Esophagus (tissue), 2 donors: Measurements from ENCODE around the gene PRICKLE2. TPM values are rescaled to one million over a fixed set of nuclear protein-coding genes. Genes with fewer than 3 reads are reported as not detected.
A peak's percentile ranks its signal among the peaks of the same experiment; 100 is the strongest.

ENCODE experiments used
- H3K27ac ChIP-seq, 2 donors: one replicate each; pipeline ENCODE4 v1.5.1; 2013; ENCODE audit warnings: low read depth in 2 of 2, mild to moderate bottlenecking in 2 of 2, inconsistent platforms in 1 of 2, low read length in 1 of 2, moderate library complexity in 1 of 2
- H3K27me3 ChIP-seq, 2 donors: one replicate each; pipeline ENCODE4 v1.6.1; 2013; ENCODE audit warnings: low read length in 2 of 2, control low read depth in 1 of 2, mild to moderate bottlenecking in 1 of 2; ENCODE audit not compliant: insufficient read depth in 2 of 2, control insufficient read depth in 1 of 2
- H3K36me3 ChIP-seq, 2 donors: one replicate each; pipeline ENCODE4 v1.6.1; 2013; ENCODE audit warnings: low read length in 1 of 2; ENCODE audit not compliant: control insufficient read depth in 2 of 2, insufficient read depth in 2 of 2
- H3K4me1 ChIP-seq, 2 donors: one replicate each; pipeline ENCODE4 v1.6.1; 2013; ENCODE audit warnings: low read length in 1 of 2; ENCODE audit not compliant: control insufficient read depth in 2 of 2, insufficient read depth in 2 of 2
- H3K4me3 ChIP-seq, 2 donors: one replicate each; pipeline ENCODE4 v1.5.1; 2013; ENCODE audit warnings: low read length in 2 of 2, mild to moderate bottlenecking in 2 of 2, low read depth in 1 of 2, moderate library complexity in 1 of 2
- H3K9me3 ChIP-seq, 2 donors: one replicate each; pipeline ENCODE4 v1.6.1; 2013; ENCODE audit warnings: mild to moderate bottlenecking in 2 of 2, low read depth in 1 of 2, low read length in 1 of 2, moderate library complexity in 1 of 2; ENCODE audit not compliant: control insufficient read depth in 2 of 2, insufficient read depth in 1 of 2
- WGBS, 2 donors: extraction: QIAGEN DNeasy Blood & Tissue Kit; methylation state at CpG; one replicate each; pipeline ENCODE4 v1.1.7; 2013; 5-methylcytosine and 5-hydroxymethylcytosine counted together
- polyA plus RNA-seq, 2 donors: library from polyadenylated mRNA; stranded (reverse); fragments of 200-250 nt; gene quantifications; one replicate each; pipeline ENCODE4 v1.2.3, GENCODE V29; 2013
- donor health status: healthy with polysubstance abuse.
- donor health status: Bipolar disorder and iron deficiency.

Gene PRICKLE2
- polyA plus RNA-seq, 2 donors = 1.3 to 2.7 TPM

DNA sequence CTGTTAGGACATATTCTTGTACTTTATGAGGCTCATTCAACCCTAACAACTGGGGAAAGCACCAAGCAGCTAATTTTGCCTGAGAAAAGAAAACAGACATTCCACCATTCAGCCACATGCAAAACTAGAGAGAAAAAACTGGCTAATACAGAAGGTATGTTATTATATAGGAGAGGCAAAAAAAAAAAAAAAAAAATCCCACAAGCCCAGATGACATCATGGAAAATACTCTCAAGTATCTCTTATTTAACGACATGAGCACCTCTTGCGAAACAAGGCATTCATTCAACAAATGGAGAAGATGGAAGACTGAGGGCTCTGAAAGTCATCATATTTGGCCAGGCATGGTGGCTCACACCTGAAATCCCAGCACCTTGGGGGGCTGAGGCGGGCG lies 61.5 kb downstream of the PRICKLE2 start:
- Histone ChIP-seq H3K4me1 (peaks cover 0 to 5% of the 10 kb centered on the region in 2 donors), H3K9me3 (no peaks in the 10 kb centered on the region), H3K4me3 (no peak overlapping the region), H3K36me3 (no peaks in the 10 kb centered on the region), H3K27ac (peak overlapping the region; percentile 52 to 61), H3K27me3 (no peaks in the 10 kb centered on the region)
- WGBS, 2 donors = 52 to 66% methylated on average over 4 of the region's 4 CpGs

DNA sequence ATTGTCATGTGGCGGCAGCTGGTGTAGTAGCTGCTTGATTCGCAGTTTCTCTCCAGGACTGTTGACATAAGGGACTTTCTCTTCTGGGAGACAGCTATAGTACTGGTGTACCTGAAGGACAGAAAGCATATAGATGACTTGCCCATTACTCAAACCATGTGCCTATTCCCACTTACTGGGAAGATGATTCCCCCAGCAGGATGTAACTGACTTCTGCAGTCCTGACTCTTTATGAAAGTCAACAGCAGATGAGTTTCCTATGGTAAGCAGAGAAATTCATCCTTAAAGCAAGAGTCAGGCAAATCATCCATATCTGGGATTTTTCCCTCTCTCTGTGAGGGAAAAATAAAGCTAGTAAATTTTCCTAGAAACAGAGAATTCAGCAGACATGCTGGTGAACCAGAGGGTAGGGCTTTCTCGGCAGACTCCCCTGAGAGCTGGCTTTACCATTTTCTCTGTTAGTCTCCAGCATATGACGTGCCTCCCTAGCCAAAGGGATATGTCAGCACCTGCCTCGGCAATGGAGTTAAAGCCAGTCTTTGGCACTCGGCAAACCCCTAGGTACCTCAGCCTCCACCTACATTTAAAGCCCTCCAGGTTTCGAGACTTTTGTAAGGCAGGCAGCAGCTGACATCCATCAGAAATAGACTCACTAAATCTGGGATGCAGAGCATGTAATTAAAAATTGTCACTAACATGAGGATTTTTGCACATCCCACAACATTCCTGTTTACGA lies 62.1 kb downstream of the PRICKLE2 start:
- H3K9me3 ChIP-seq = no peaks in the 10 kb centered on the region
- 46 to 62% methylated on average over 8 of the region's 8 CpGs for WGBS, 2 donors
- no peaks in the 10 kb centered on the region for H3K27me3 ChIP-seq
- H3K4me1 ChIP-seq = peaks cover 0 to 5% of the 10 kb centered on the region in 2 donors
- peak overlapping the region in 1 of 2 donors; percentile 1 for H3K4me3 ChIP-seq
- H3K27ac ChIP-seq = peak overlapping the region; percentile 36 to 61
- no peaks in the 10 kb centered on the region for H3K36me3 ChIP-seq

DNA sequence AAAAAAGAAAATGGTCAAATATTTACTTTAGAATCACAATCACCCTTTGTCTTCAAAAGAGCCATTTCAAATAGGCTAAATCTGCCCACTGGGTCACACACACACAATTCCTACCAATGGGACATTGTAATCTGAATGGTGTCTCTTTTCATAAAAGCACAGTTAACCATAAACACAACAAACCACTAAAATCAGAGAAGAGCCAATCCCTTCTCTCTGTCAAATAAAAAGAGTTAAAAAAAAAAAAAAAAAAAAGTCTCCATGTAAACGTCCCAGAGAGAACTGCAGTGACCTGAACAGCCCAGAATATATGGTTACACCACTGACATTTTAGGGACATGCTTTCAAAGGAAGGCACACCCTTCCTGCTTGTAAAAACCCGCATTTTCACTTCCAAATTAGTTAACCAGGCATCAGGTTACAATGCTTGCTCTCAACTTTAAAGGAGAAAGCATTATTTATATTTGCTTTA lies 63.7 kb downstream of the PRICKLE2 start:
- H3K27ac ChIP-seq = no peak overlapping the region
- WGBS, 2 donors = 2 to 8% methylated on average over 2 of the region's 2 CpGs
- H3K27me3 ChIP-seq = no peaks in the 10 kb centered on the region
- no peaks in the 10 kb centered on the region for H3K9me3 ChIP-seq
- H3K4me1 ChIP-seq = peaks cover 0 to 10% of the 10 kb centered on the region in 2 donors
- no peaks in the 10 kb centered on the region for H3K36me3 ChIP-seq
- H3K4me3 ChIP-seq = no peak overlapping the region

DNA sequence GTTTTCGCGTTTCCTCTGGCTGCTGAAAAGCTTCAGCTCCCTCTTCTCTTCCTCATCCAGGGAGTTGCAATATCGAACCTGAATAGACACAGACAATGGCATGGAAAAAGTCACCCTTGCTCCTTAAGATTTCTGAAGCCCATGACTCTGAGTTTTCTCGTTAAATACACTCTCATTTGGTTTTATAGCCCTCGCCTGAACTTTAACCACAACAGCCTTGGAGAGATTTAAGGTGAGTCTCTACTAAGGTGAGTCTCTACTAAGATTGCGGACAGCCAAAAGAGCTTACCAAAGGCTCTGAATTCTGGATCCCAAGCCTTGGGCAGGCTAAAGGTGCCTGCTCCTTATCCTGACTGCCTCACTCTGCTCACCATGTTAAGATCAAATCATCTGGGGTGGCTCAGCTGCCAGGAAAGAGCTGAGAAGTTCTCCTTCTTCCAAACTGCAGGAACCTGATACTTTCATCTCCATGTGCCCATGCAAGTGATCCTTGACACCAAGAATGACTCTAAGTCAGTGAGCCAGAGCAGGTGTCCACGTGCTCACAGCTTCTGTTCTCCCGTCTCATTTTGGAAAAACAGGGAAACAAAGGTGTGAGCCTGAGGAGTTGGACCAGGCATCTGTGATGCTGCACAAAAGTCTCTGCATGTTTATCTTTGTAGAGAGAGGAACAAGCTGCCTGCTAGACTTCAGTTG lies 65.1 kb downstream of the PRICKLE2 start:
- Histone ChIP-seq H3K9me3 (no peaks in the 10 kb centered on the region), H3K27me3 (no peaks in the 10 kb centered on the region), H3K4me3 (no peak overlapping the region), H3K27ac (no peak overlapping the region), H3K36me3 (no peaks in the 10 kb centered on the region), H3K4me1 (peaks cover 0 to 10% of the 10 kb centered on the region in 2 donors)
- WGBS, 2 donors = 76 to 80% methylated on average over 8 of the region's 8 CpGs

DNA sequence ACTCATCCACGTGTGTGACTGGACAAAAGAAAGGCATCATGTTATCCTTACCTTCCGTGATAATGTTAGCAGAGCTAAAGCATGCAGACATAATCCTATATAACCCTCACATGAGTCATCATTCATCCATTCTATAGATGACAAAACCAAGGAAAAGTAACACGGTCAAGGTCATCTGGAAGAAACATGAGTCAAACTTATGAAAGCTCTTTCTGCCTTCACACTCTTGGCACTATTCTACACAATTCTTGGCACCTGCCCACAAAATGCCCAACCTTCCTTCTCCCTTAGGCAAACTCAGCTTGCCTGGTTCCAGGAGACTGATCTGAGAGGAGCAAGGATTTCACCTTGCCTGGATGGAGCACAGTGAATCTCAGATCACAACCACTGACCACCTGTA lies 66.9 kb downstream of the PRICKLE2 start:
- Histone ChIP-seq H3K27ac (peak overlapping the region in 1 of 2 donors; percentile 87), H3K4me3 (no peak overlapping the region), H3K4me1 (peaks cover 0 to 10% of the 10 kb centered on the region in 2 donors), H3K27me3 (no peaks in the 10 kb centered on the region), H3K9me3 (no peaks in the 10 kb centered on the region), H3K36me3 (no peaks in the 10 kb centered on the region)
- 41 to 42% methylated on average over 3 of the region's 3 CpGs for WGBS, 2 donors

DNA sequence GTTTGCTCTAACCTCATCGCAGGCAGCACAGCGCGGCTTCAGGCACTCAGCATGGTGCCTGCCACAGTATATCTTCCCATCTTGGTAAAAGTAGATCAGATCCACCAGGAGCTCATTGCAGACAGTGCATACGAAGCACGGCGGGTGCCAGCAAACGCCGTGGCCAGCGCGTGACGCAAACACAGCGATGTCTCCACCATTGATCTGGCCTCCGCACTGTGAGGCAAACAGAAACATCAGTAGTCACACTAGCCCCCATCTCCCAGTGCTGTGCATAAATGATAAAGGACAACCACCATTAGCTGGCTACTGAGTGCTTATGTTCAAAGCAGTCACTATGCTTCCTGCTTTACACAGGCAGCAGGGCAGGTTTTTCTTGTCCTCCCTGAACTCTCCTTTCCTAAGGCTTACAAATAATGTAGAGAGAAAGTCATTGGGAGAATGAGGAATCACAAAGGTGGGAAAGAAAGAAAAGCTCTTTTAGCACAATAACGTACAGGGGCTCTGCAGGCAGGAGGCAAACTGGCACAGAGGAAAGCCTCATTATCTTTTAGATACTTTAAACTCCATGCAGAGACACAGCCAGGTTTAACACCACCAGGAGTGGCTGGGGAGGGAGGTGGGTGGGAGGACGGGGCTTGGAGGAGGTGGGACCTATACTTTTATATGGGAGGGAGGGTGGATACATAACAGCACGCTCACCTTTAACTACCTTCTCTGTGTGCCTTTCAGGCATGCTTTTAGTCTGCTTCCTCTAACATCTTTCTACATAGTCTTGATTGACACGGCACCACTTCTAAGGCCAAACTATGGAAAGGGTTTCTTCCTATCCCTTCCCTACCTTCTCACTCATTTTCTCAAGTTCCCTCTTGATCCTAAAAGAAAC lies 67.9 kb downstream of the PRICKLE2 start:
- Histone ChIP-seq H3K4me3 (no peak overlapping the region), H3K4me1 (peaks cover 0 to 7% of the 10 kb centered on the region in 2 donors), H3K9me3 (no peaks in the 10 kb centered on the region), H3K36me3 (peaks cover 0 to 3% of the 10 kb centered on the region in 2 donors), H3K27me3 (no peaks in the 10 kb centered on the region), H3K27ac (peak overlapping the region; percentile 87 to 89)
- WGBS, 2 donors = 82% methylated on average over 17 of the region's 17 CpGs

DNA sequence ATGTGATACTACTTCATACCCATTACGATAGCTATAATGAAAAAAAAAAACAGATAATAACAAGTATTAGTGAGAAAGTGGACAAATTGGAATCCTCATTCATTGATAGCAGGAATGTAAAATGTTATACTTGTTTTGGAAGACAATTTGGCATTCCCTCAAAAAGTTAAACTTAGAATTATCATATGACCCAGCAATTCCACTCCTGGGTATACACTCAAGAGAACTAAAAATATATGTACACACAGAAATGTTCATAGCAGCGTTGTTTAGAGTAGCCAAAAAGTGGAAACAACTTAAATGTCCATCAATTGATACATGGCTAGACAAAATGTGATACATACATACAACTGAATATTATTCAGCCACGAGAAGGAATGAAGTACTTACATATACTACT lies 69.9 kb downstream of the PRICKLE2 start:
- Histone ChIP-seq H3K27ac (no peak overlapping the region), H3K27me3 (no peaks in the 10 kb centered on the region), H3K4me1 (peaks cover 6 to 15% of the 10 kb centered on the region in 2 donors), H3K9me3 (no peaks in the 10 kb centered on the region), H3K36me3 (peaks cover 0 to 3% of the 10 kb centered on the region in 2 donors), H3K4me3 (no peak overlapping the region)
- 81 to 82% methylated on average over 3 of the region's 3 CpGs for WGBS, 2 donors

DNA sequence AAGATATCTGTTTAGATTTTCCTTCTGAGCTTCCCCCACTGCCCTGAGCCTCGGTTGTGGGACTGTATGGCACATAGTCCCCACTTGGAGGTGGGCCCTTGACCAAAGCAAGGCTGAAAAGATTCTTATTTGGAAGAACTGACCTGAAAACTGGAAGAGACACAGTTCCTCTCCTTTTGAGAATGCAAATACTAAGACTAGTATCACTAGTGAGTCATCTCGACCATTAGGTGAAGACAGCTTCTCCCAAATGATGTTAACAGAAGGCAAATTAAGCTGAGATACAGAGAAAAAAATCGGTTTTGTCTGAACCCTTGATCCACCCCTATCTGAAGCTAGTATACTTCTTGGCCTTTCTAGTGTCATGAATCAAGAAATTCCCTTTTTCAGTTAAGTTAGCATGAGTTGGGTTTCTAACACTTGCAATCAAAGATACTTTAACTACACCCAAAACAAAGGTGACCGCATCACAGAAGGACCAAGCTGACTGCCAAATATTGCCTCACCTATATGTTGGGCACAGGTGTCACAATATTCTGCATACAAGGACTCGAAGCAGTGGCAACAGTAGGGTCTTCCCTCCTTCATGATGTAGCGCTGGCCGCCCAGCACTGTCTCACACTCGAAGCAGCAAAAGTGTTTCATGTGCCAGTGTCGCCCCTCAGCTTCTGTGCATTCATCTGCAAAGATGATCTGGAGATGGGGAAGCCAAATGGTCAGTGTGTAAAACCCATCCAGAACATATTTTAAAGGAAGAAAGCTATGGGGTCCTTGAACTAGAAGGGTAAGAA lies 72.4 kb downstream of the PRICKLE2 start:
- no peaks in the 10 kb centered on the region for H3K9me3 ChIP-seq
- H3K4me3 ChIP-seq = no peak overlapping the region
- H3K36me3 ChIP-seq = peaks cover 0 to 3% of the 10 kb centered on the region in 2 donors
- WGBS, 2 donors = 87 to 93% methylated on average over 9 of the region's 9 CpGs
- no peaks in the 10 kb centered on the region for H3K27me3 ChIP-seq
- H3K27ac ChIP-seq = peak overlapping the region; percentile 19 to 45
- peaks cover 6 to 19% of the 10 kb centered on the region in 2 donors for H3K4me1 ChIP-seq
